ENCODE measurements around the gene LRIG1. TPM values are rescaled to one million over a fixed set of nuclear protein-coding genes. Genes with fewer than 3 reads are reported as not detected.

Gene LRIG1
- total and polyA plus RNA-seq, 2 donors (not counting 1 experiment from before 2014, with no cell fraction given) = 27.9 to 104 TPM

GRCh38 chr3:66454464-66454859 lies 46.4 kb downstream of the LRIG1 start:
- Histone ChIP-seq H3K36me3 (ENCODE audit: control insufficient read depth, insufficient read depth, low read length) (no peaks in the 10 kb centered on the region), H3K4me1 (ENCODE audit: control insufficient read depth, extremely low read depth, insufficient read depth, low read length) (peaks cover 4% of the 10 kb centered on the region), H2AFZ (ENCODE audit: low read length) (no peak overlapping the region), H3K27ac (ENCODE audit: insufficient read depth, low read length) (no peak overlapping the region), H4K20me1 (ENCODE audit: control insufficient read depth, extremely low read depth, insufficient read depth, low read length) (no peaks in the 10 kb centered on the region), H3K79me2 (ENCODE audit: control insufficient read depth, insufficient read depth, low read length) (no peaks in the 10 kb centered on the region), H3K4me3 (replicated peaks in 1 of 4; ENCODE audit: control extremely low read depth in 1 of 4, insufficient read depth in 1 of 4, low read depth in 3 of 4, low read length in 4 of 4) (no peak overlapping the region), H3K27me3 (ENCODE audit: control insufficient read depth, insufficient read depth, low read length) (no peaks in the 10 kb centered on the region), H3K9me3 (ENCODE audit: control insufficient read depth, insufficient read depth, low read depth, low read length) (no peaks in the 10 kb centered on the region), H3K9ac (ENCODE audit: insufficient read depth, low read length) (no peak overlapping the region), H3K4me2 (ENCODE audit: extremely low read depth, insufficient read depth, low read length) (no peak overlapping the region)
- no peak for TF ChIP-seq CTCF (conservative IDR thresholded peaks at IDR 0.05 in 1 of 2, IDR thresholded peaks at IDR 0.05 in 1 of 2; ENCODE audit: low read depth in 1 of 2, low read length in 2 of 2)
- no peak for TF ChIP-seq EZH2 (IDR thresholded peaks at IDR 0.05; ENCODE audit: low read length, missing control alignments)
- no peak for DNase-seq (ENCODE audit: low read depth in 2 of 2)

- Histone ChIP-seq H4K20me1 (ENCODE audit: control insufficient read depth, extremely low read depth, insufficient read depth, low read length) (no peaks in the 10 kb centered on the region), H3K9ac (ENCODE audit: insufficient read depth, low read length) (no peak overlapping the region), H3K79me2 (ENCODE audit: control insufficient read depth, insufficient read depth, low read length) (no peaks in the 10 kb centered on the region), H3K4me1 (ENCODE audit: control insufficient read depth, extremely low read depth, insufficient read depth, low read length) (peaks cover 6% of the 10 kb centered on the region), H3K27ac (ENCODE audit: insufficient read depth, low read length) (no peak overlapping the region), H3K4me3 (replicated peaks in 1 of 4; ENCODE audit: control extremely low read depth in 1 of 4, insufficient read depth in 1 of 4, low read depth in 3 of 4, low read length in 4 of 4) (no peak overlapping the region), H3K27me3 (ENCODE audit: control insufficient read depth, insufficient read depth, low read length) (no peaks in the 10 kb centered on the region), H3K4me2 (ENCODE audit: extremely low read depth, insufficient read depth, low read length) (no peak overlapping the region), H2AFZ (ENCODE audit: low read length) (no peak overlapping the region), H3K9me3 (ENCODE audit: control insufficient read depth, insufficient read depth, low read depth, low read length) (no peaks in the 10 kb centered on the region), H3K36me3 (ENCODE audit: control insufficient read depth, insufficient read depth, low read length) (no peaks in the 10 kb centered on the region)
- no peak for DNase-seq (ENCODE audit: low read depth in 2 of 2)
- TF ChIP-seq CTCF (conservative IDR thresholded peaks at IDR 0.05 in 1 of 2, IDR thresholded peaks at IDR 0.05 in 1 of 2; ENCODE audit: low read depth in 1 of 2, low read length in 2 of 2) (no peak), EZH2 (IDR thresholded peaks at IDR 0.05; ENCODE audit: low read length, missing control alignments) (no peak)
These were observed 47.0 kb downstream of the LRIG1 start for GRCh38 chr3:66453651-66454463.

- DNase-seq (ENCODE audit: low read depth in 2 of 2) = peak in 1 of 2 donors; percentile 41
- no peak for TF ChIP-seq EZH2 (IDR thresholded peaks at IDR 0.05; ENCODE audit: low read length, missing control alignments)
- no peak for TF ChIP-seq CTCF (conservative IDR thresholded peaks at IDR 0.05 in 1 of 2, IDR thresholded peaks at IDR 0.05 in 1 of 2; ENCODE audit: low read depth in 1 of 2, low read length in 2 of 2)
- H3K4me1 ChIP-seq (ENCODE audit: control insufficient read depth, extremely low read depth, insufficient read depth, low read length) = peaks cover 7% of the 10 kb centered on the region
These were observed 48.4 kb downstream of the LRIG1 start for GRCh38 chr3:66452303-66453011.

More at GRCh38 chr3:66452303-66453011, 48.4 kb downstream of the LRIG1 start:
- Histone ChIP-seq H2AFZ (ENCODE audit: low read length) (no peak overlapping the region), H3K27ac (ENCODE audit: insufficient read depth, low read length) (no peak overlapping the region), H3K9ac (ENCODE audit: insufficient read depth, low read length) (no peak overlapping the region), H3K9me3 (ENCODE audit: control insufficient read depth, insufficient read depth, low read depth, low read length) (no peaks in the 10 kb centered on the region), H3K79me2 (ENCODE audit: control insufficient read depth, insufficient read depth, low read length) (no peaks in the 10 kb centered on the region), H3K4me3 (replicated peaks in 1 of 4; ENCODE audit: control extremely low read depth in 1 of 4, insufficient read depth in 1 of 4, low read depth in 3 of 4, low read length in 4 of 4) (no peak overlapping the region), H3K4me2 (ENCODE audit: extremely low read depth, insufficient read depth, low read length) (no peak overlapping the region), H3K27me3 (ENCODE audit: control insufficient read depth, insufficient read depth, low read length) (no peaks in the 10 kb centered on the region), H4K20me1 (ENCODE audit: control insufficient read depth, extremely low read depth, insufficient read depth, low read length) (no peaks in the 10 kb centered on the region), H3K36me3 (ENCODE audit: control insufficient read depth, insufficient read depth, low read length) (no peaks in the 10 kb centered on the region)
